ENCODE measurements around the gene PPP6R2. TPM values are rescaled to one million over a fixed set of nuclear protein-coding genes. Genes with fewer than 3 reads are reported as not detected.

PPP6R2 gene
- polyA plus RNA-seq, 1 donor from 2014 or later = 85.4 TPM

GRCh38 chr22:50326956-50327710 lies 16.0 kb upstream of the PPP6R2 start, which contains the start of gene DENND6B:
Gene DENND6B, minus strand, starts transcription at chr22:50327012. Its CDS starts 24 bp downstream, at chr22:50326988.
- Histone ChIP-seq H3K4me3 (ENCODE audit: low read length) (peak within 1 kb of the TSS; percentile 77), H3K4me2 (ENCODE audit: low read length) (peak within 1 kb of the TSS; percentile 88), H3F3A (ENCODE audit: insufficient read depth, low read length, poor library complexity, severe bottlenecking) (no peaks in the 10 kb centered on the region), H4K20me1 (ENCODE audit: insufficient read depth) (no peaks in the 10 kb centered on the region), H3K9me3 (ENCODE audit: low read length) (no peaks in the 10 kb centered on the region), H3K9me2 (ENCODE audit: insufficient read depth, low read length) (no peaks in the 10 kb centered on the region), H3K27ac (ENCODE audit: low read length) (peak within 1 kb of the TSS; percentile 76), H3K36me3 (ENCODE audit: insufficient read depth, low read length) (no peaks in the 10 kb centered on the region), H2AFZ (ENCODE audit: low read depth, low read length) (peak within 1 kb of the TSS; percentile 40), H3K9ac (ENCODE audit: low read length) (peak within 1 kb of the TSS; percentile 83), H3K79me2 (replicated peaks; ENCODE audit: insufficient read depth, low read length) (peaks cover 17% of the 10 kb centered on the region), H3K27me3 (ENCODE audit: insufficient read depth, low read depth, low read length) (no peaks in the 10 kb centered on the region)
- TF ChIP-seq CTCF (IDR thresholded peaks at IDR 0.05; ENCODE audit: poor library complexity, severe bottlenecking) (peak; percentile 84), RAD21 (conservative IDR thresholded peaks at IDR 0.05) (peak; percentile 49), SMC3 (conservative IDR thresholded peaks at IDR 0.05; ENCODE audit: poor library complexity) (no peak), MXI1 (conservative IDR thresholded peaks at IDR 0.05; ENCODE audit: poor library complexity, severe bottlenecking) (peak; percentile 33), POLR2AphosphoS5 (IDR thresholded peaks at IDR 0.05) (peak; percentile 57)
- TF ChIP-seq, protein P1, sequence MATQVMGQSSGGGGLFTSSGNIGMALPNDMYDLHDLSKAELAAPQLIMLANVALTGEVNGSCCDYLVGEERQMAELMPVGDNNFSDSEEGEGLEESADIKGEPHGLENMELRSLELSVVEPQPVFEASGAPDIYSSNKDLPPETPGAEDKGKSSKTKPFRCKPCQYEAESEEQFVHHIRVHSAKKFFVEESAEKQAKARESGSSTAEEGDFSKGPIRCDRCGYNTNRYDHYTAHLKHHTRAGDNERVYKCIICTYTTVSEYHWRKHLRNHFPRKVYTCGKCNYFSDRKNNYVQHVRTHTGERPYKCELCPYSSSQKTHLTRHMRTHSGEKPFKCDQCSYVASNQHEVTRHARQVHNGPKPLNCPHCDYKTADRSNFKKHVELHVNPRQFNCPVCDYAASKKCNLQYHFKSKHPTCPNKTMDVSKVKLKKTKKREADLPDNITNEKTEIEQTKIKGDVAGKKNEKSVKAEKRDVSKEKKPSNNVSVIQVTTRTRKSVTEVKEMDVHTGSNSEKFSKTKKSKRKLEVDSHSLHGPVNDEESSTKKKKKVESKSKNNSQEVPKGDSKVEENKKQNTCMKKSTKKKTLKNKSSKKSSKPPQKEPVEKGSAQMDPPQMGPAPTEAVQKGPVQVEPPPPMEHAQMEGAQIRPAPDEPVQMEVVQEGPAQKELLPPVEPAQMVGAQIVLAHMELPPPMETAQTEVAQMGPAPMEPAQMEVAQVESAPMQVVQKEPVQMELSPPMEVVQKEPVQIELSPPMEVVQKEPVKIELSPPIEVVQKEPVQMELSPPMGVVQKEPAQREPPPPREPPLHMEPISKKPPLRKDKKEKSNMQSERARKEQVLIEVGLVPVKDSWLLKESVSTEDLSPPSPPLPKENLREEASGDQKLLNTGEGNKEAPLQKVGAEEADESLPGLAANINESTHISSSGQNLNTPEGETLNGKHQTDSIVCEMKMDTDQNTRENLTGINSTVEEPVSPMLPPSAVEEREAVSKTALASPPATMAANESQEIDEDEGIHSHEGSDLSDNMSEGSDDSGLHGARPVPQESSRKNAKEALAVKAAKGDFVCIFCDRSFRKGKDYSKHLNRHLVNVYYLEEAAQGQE (IDR thresholded peaks at IDR 0.05; ENCODE audit: borderline replicate concordance) = no peak

DNA sequence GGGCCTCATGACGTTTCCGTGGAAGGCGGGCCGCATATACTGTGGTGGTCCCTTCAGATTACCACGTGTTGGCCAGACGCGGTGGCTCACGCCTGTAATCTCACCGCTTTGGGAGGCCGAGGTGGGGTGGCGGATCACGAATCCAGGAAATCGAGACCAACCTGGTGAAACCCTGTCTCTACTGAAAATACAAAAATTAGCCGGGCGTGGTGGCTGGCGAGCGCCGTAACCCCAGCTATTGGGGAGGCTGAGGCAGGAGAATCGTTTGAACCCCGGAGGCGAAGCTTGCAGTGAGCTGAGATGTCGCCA lies 15.5 kb upstream of the PPP6R2 start:
- H3K79me2 ChIP-seq (replicated peaks; ENCODE audit: insufficient read depth, low read length) = peaks cover 17% of the 10 kb centered on the region
- no peaks in the 10 kb centered on the region for H3F3A ChIP-seq (ENCODE audit: insufficient read depth, low read length, poor library complexity, severe bottlenecking)
- H2AFZ ChIP-seq (ENCODE audit: low read depth, low read length) = peak overlapping the region; percentile 40
- H4K20me1 ChIP-seq (ENCODE audit: insufficient read depth) = no peaks in the 10 kb centered on the region
- H3K4me2 ChIP-seq (ENCODE audit: low read length) = peak overlapping the region; percentile 19
- no peaks in the 10 kb centered on the region for H3K9me2 ChIP-seq (ENCODE audit: insufficient read depth, low read length)
- peak overlapping the region; percentile 83 for H3K9ac ChIP-seq (ENCODE audit: low read length)
- no peak for TF ChIP-seq RAD21 (conservative IDR thresholded peaks at IDR 0.05)
- TF ChIP-seq EP300 (conservative IDR thresholded peaks at IDR 0.05; ENCODE audit: poor library complexity, severe bottlenecking) = no peak
- no peak for TF ChIP-seq POLR2AphosphoS5 (IDR thresholded peaks at IDR 0.05)
- TF ChIP-seq, protein P1 (IDR thresholded peaks at IDR 0.05; ENCODE audit: borderline replicate concordance) = no peak
- TF ChIP-seq SMC3 (conservative IDR thresholded peaks at IDR 0.05; ENCODE audit: poor library complexity) = no peak
- no peaks in the 10 kb centered on the region for H3K9me3 ChIP-seq (ENCODE audit: low read length)
- H3K36me3 ChIP-seq (ENCODE audit: insufficient read depth, low read length) = no peaks in the 10 kb centered on the region
- H3K27ac ChIP-seq (ENCODE audit: low read length) = no peak overlapping the region
- no peaks in the 10 kb centered on the region for H3K27me3 ChIP-seq (ENCODE audit: insufficient read depth, low read depth, low read length)
- peak overlapping the region; percentile 71 for H3K4me3 ChIP-seq (ENCODE audit: low read length)

Measured in neural cell (in vitro differentiated cells).